SK-N-SH (cell line): Measurements from ENCODE around the gene GGT7. TPM values are rescaled to one million over a fixed set of nuclear protein-coding genes. Genes with fewer than 3 reads are reported as not detected.

Experiments
- CTCF ChIA-PET: fragments of 300-600, 350-600 bp; formaldehyde crosslinking; extraction: SDS; loops from one replicate; lab custom pipeline; 2021; lab: Yijun Ruan, JAX
- POLR2A ChIA-PET: fragments of 350-600 bp; sonication (Branson Sonifier 250); formaldehyde crosslinking; extraction: SDS; loops from one replicate; lab custom pipeline; 2020; ENCODE audit warnings: antibody characterized with exemption, inconsistent platforms; lab: Yijun Ruan, JAX
- DNase-seq: peaks from one replicate; pipeline ENCODE4 v3.0.0; 2012
- H2AFZ ChIP-seq: fragments of 200-600 bp; sonication (generic); 2 replicates; pipeline ENCODE4 v1.8.1; 2016; ENCODE audit warnings: antibody characterized with exemption, mild to moderate bottlenecking, low read depth
- H3F3A ChIP-seq: fragments of 200-600 bp; sonication (generic); replicated peaks from 2 replicates; pipeline ENCODE3; 2016; ENCODE audit warnings: antibody characterized with exemption, mild to moderate bottlenecking; ENCODE audit not compliant: insufficient read depth
- H3K27ac ChIP-seq, 2 experiments: fragments of 200-500 bp in 1 of 2; fragments of 200-600 bp in 1 of 2; sonication (Bioruptor generic) in 1 of 2; sonication (generic), shearing (Covaris generic) in 1 of 2; 2 replicates each; pipeline versions ENCODE4 v1.5.1 to v1.6.1; 2014 to 2016; ENCODE audit warnings: low read depth in 2 of 2, inconsistent platforms in 1 of 2, low read length in 1 of 2, mild to moderate bottlenecking in 1 of 2, mixed read lengths in 1 of 2
- H3K27me3 ChIP-seq: fragments of 200-600 bp; sonication (generic), shearing (Covaris generic); 2 replicates; pipeline ENCODE4 v1.6.1; 2016; ENCODE audit warnings: mixed run types; ENCODE audit not compliant: insufficient read depth
- H3K36me3 ChIP-seq, 2 experiments: fragments of 200-500 bp in 1 of 2; fragments of 200-600 bp in 1 of 2; sonication (Bioruptor generic) in 1 of 2; sonication (generic) in 1 of 2; replicated peaks in 1 of 2; 2 replicates each; pipeline versions ENCODE3 to v1.5.1; 2014 to 2016; ENCODE audit warnings: low read length in 1 of 2, mild to moderate bottlenecking in 1 of 2; ENCODE audit not compliant: insufficient read depth in 2 of 2, control insufficient read depth in 1 of 2
- H3K4me1 ChIP-seq, 2 experiments: fragments of 200-500 bp in 1 of 2; fragments of 200-600 bp in 1 of 2; sonication (Bioruptor generic) in 1 of 2; sonication (generic), shearing (Covaris generic) in 1 of 2; 2 replicates each; pipeline versions ENCODE4 v1.5.1 to v1.6.1; 2014 to 2016; ENCODE audit warnings: low read depth in 1 of 2, low read length in 1 of 2, mixed run types in 1 of 2; ENCODE audit not compliant: insufficient read depth in 2 of 2, control insufficient read depth in 1 of 2
- H3K4me2 ChIP-seq: fragments of 200-600 bp; sonication (generic), shearing (Covaris generic); 2 replicates; pipeline ENCODE4 v1.6.1; 2017; ENCODE audit warnings: mixed run types
- H3K4me3 ChIP-seq, 2 experiments: fragments of 200-500 bp in 1 of 2; fragments of 200-600 bp in 1 of 2; sonication (Bioruptor generic) in 1 of 2; sonication (generic), shearing (Covaris generic) in 1 of 2; 2 replicates each; pipeline versions ENCODE4 v1.5.1 to v1.8.1; 2014 to 2016; ENCODE audit warnings: low read depth in 2 of 2, inconsistent platforms in 1 of 2, low read length in 1 of 2, mild to moderate bottlenecking in 1 of 2, mixed read lengths in 1 of 2, moderate library complexity in 1 of 2
- H3K79me2 ChIP-seq: fragments of 200-600 bp; sonication (generic); 2 replicates; pipeline ENCODE4 v1.8.1; 2017; ENCODE audit warnings: mild to moderate bottlenecking; ENCODE audit not compliant: insufficient read depth
- H3K9ac ChIP-seq: fragments of 200-600 bp; sonication (generic); 2 replicates; pipeline ENCODE4 v1.6.1; 2017; ENCODE audit warnings: mixed run types
- H3K9me2 ChIP-seq: fragments of 200-600 bp; sonication (generic); 2 replicates; pipeline ENCODE4 v1.6.1; 2017; ENCODE audit warnings: mixed run types
- H3K9me3 ChIP-seq: fragments of 200-600 bp; sonication (generic); 2 replicates; pipeline ENCODE4 v1.6.1; 2017; ENCODE audit warnings: mixed run types, mild to moderate bottlenecking, moderate library complexity
- H4K20me1 ChIP-seq: fragments of 200-600 bp; sonication (generic); 2 replicates; pipeline ENCODE4 v1.6.1; 2017; ENCODE audit warnings: mild to moderate bottlenecking, mixed run types; ENCODE audit not compliant: insufficient read depth
- CHD2 ChIP-seq: fragments of 150-350 bp; IDR thresholded peaks from 2 replicates; pipeline ENCODE4 v1.6.1; 2018; ENCODE audit warnings: low read length; ENCODE audit not compliant: partially characterized antibody
- CTCF ChIP-seq: fragments of 200-600 bp; sonication (generic); IDR thresholded peaks from 2 replicates; pipeline ENCODE4 v1.6.1; 2017; ENCODE audit warnings: antibody characterized with exemption, mild to moderate bottlenecking, moderate library complexity
- EP300 ChIP-seq, 2 experiments: IDR thresholded peaks; 2 replicates each; pipeline versions ENCODE4 v1.4.0 to v1.6.1; 2012; ENCODE audit warnings: borderline replicate concordance in 1 of 2, low read depth in 1 of 2, low read length in 1 of 2
- FOXJ3 ChIP-seq: sonication (generic); formaldehyde crosslinking; IDR thresholded peaks from 2 replicates; pipeline ENCODE4 v1.5.1; 2020; ENCODE audit warnings: mild to moderate bottlenecking, missing genetic modification reagents
- FOXM1 ChIP-seq: IDR thresholded peaks from 2 replicates; pipeline ENCODE4 v1.4.0; 2012; ENCODE audit warnings: low read depth, mild to moderate bottlenecking
- GABPA ChIP-seq: IDR thresholded peaks from 2 replicates; pipeline ENCODE4 v1.4.0; 2012; ENCODE audit warnings: low read depth, mild to moderate bottlenecking
- GATA2 ChIP-seq: sonication (generic); formaldehyde crosslinking; IDR thresholded peaks from 2 replicates; pipeline ENCODE4 v1.5.0; 2020; ENCODE audit warnings: mild to moderate bottlenecking, missing genetic modification reagents
- NRF1 ChIP-seq: IDR thresholded peaks from 2 replicates; pipeline ENCODE4 v1.6.1; 2012; ENCODE audit warnings: low read depth, mild to moderate bottlenecking, low read length
- RAD21 ChIP-seq: IDR thresholded peaks from 2 replicates; pipeline ENCODE4 v1.6.1; 2012; ENCODE audit warnings: mild to moderate bottlenecking, low read length
- RFX5 ChIP-seq: IDR thresholded peaks from 2 replicates; pipeline ENCODE4 v1.6.1; 2012; ENCODE audit warnings: mild to moderate bottlenecking, improper control_type of control experiment, low read length
- RXRA ChIP-seq: IDR thresholded peaks from 2 replicates; pipeline ENCODE4 v1.4.0; 2012; ENCODE audit warnings: low read depth, mild to moderate bottlenecking, borderline replicate concordance
- TEAD4 ChIP-seq: IDR thresholded peaks from 2 replicates; pipeline ENCODE4 v1.4.0; 2012; ENCODE audit warnings: mild to moderate bottlenecking, borderline replicate concordance; ENCODE audit not compliant: insufficient read depth
- USF1 ChIP-seq: IDR thresholded peaks from 2 replicates; pipeline ENCODE4 v1.4.0; 2012; ENCODE audit warnings: low read depth, borderline replicate concordance
- USF2 ChIP-seq: fragments of 150-350 bp; IDR thresholded peaks from 2 replicates; pipeline ENCODE4 v1.6.1; 2017; ENCODE audit warnings: antibody characterized with exemption, low read length, low read depth, borderline replicate concordance
- WGBS: methylation state at CpG from one replicate; pipeline ENCODE4 v1.1.6; 2017; ENCODE audit warnings: low lambda C conversion rate; 5-methylcytosine and 5-hydroxymethylcytosine counted together
- polyA plus RNA-seq, 3 experiments: library from polyadenylated mRNA; depleted of rRNA; stranded (reverse); fragments of >200 nt; gene quantifications; 2 replicates each; pipeline ENCODE4 v1.2.3, GENCODE V29; 2012

The GGT7 gene
- polyA plus RNA-seq, 1 of the 3 experiments (the other 2 are of a cell fraction), result 22.5 TPM

- TF ChIP-seq CTCF (no peak), CHD2 (no peak), FOXM1 (no peak), USF2 (no peak)
- TF ChIP-seq, all 33 proteins: peak for 0
Observed at GRCh38 chr20:34873583-34874093, 982 bp upstream of the GGT7 start (continued).

GRCh38 chr20:34871966-34872621 is 562 bp downstream of the GGT7 start:
- H3K9me3 ChIP-seq, result no peaks in the 10 kb centered on the region
- H3K4me2 ChIP-seq, result peak overlapping the region; percentile 88
- no peaks in the 10 kb centered on the region for H3K9me2 ChIP-seq
- no peaks in the 10 kb centered on the region for H3K36me3 ChIP-seq
- peak; percentile 33 for DNase-seq
- ChIA-PET POLR2A (interaction anchor here (1.1 kb wide), 1 partner anchor 84 kb away, joined by 8 read pairs; the partner anchor contains the start of genes GSS and MYH7B), CTCF (interaction anchor here (0.5 to 6.1 kb wide), 18 partner anchors 8 to 398 kb away, joined by 3 to 61 read pairs (median 6); partner anchors contain the start of genes GSS and MYH7B)
- peaks cover 3% of the 10 kb centered on the region; the same call in 1 of the 2 replicates for H3K79me2 ChIP-seq
- H3K9ac ChIP-seq, result peak overlapping the region; percentile 70
- H3K4me1 ChIP-seq, result peaks cover 0 to 25% of the 10 kb centered on the region in 2 experiments; a peak in 2 of 4 replicates
- WGBS, result 23% methylated on average over 10 of the region's 10 CpGs
- peak overlapping the region; percentile 72 to 74 for H3K4me3 ChIP-seq
- peak overlapping the region; percentile 95 for H2AFZ ChIP-seq
- H3K27me3 ChIP-seq, result no peaks in the 10 kb centered on the region
- TF ChIP-seq CHD2 (no peak), TEAD4 (no peak), NRF1 (no peak), RXRA (no peak), USF2 (no peak), RAD21 (no peak), USF1 (no peak), CTCF (no peak), RFX5 (no peak), EP300 (IDR thresholded peaks at IDR 0.05; ENCODE audit: borderline replicate concordance in 1 of 2, low read depth in 1 of 2, low read length in 1 of 2) (no peak), FOXJ3 (no peak), FOXM1 (no peak), GABPA (no peak), GATA2 (CRISPR knock-in tag) (no peak)
- TF ChIP-seq, all 33 proteins: peak for 0
- H3F3A ChIP-seq, result peaks cover 5% of the 10 kb centered on the region
- H3K27ac ChIP-seq, result peak overlapping the region in 1 of 2 experiments; percentile 58; a peak in 1 of 4 replicates
- H4K20me1 ChIP-seq, result no peaks in the 10 kb centered on the region
